GM23338 (cell line): ENCODE measurements around the gene CTTN. TPM values are rescaled to one million over a fixed set of nuclear protein-coding genes. Genes with fewer than 3 reads are reported as not detected.

Source experiments
- ATAC-seq: fragments of 200-7000 bp; cut with Tn5 transposase; 3 replicates; pipeline ENCODE4 v1.9.1; 2020
- DNase-seq: peaks from one replicate; pipeline ENCODE4 v3.0.0-alpha.2; 2015; ENCODE audit warnings: low spot score
- H2AFZ ChIP-seq: fragments of 200-600 bp; sonication (generic); 2 replicates; pipeline ENCODE4 v1.8.0; 2016; ENCODE audit warnings: antibody characterized with exemption, mild to moderate bottlenecking, moderate library complexity
- H3F3A ChIP-seq: fragments of 200-600 bp; sonication (generic); replicated peaks from 2 replicates; pipeline ENCODE4 v1.8.0; 2017; ENCODE audit warnings: antibody characterized with exemption, mixed run types, low read depth
- H3K27ac ChIP-seq: fragments of 200-600 bp; sonication (generic); 2 replicates; pipeline ENCODE4 v1.6.1; 2016; ENCODE audit warnings: low read depth
- H3K27me3 ChIP-seq: fragments of 200-600 bp; sonication (generic); 2 replicates; pipeline ENCODE4 v1.8.0; 2016; ENCODE audit warnings: mild to moderate bottlenecking, mixed run types, moderate library complexity; ENCODE audit not compliant: insufficient read depth
- H3K36me3 ChIP-seq: fragments of 200-600 bp; sonication (generic); 2 replicates; pipeline ENCODE4 v1.8.0; 2016; ENCODE audit warnings: mild to moderate bottlenecking; ENCODE audit not compliant: insufficient read depth
- H3K4me1 ChIP-seq: fragments of 200-600 bp; sonication (generic); 2 replicates; pipeline ENCODE4 v1.8.0; 2016; ENCODE audit warnings: mild to moderate bottlenecking, moderate library complexity; ENCODE audit not compliant: insufficient read depth
- H3K4me2 ChIP-seq: fragments of 200-600 bp; sonication (generic); 2 replicates; pipeline ENCODE4 v1.7.1; 2017; ENCODE audit warnings: mixed run types
- H3K4me3 ChIP-seq: fragments of 200-600 bp; sonication (generic); 2 replicates; pipeline ENCODE4 v1.6.1; 2016; ENCODE audit warnings: mixed run types
- H3K79me2 ChIP-seq: fragments of 200-600 bp; sonication (generic); replicated peaks from 2 replicates; pipeline ENCODE4 v1.8.0; 2017; ENCODE audit warnings: mild to moderate bottlenecking; ENCODE audit not compliant: insufficient read depth
- H3K9me2 ChIP-seq: fragments of 200-600 bp; sonication (generic); 2 replicates; pipeline ENCODE4 v1.8.0; 2017; ENCODE audit not compliant: insufficient read depth
- H4K20me1 ChIP-seq: fragments of 200-600 bp; sonication (generic); replicated peaks from 2 replicates; pipeline ENCODE4 v1.8.0; 2017; ENCODE audit warnings: mild to moderate bottlenecking; ENCODE audit not compliant: insufficient read depth
- H3K27ac Mint-ChIP-seq: 2 replicates; pipeline ENCODE4 v1.8.0; 2020; ENCODE audit warnings: inconsistent platforms, mild to moderate bottlenecking, moderate library complexity, mixed read lengths
- H3K27me3 Mint-ChIP-seq: 3 replicates; pipeline ENCODE4 v1.8.0; 2022; ENCODE audit warnings: low read depth, mild to moderate bottlenecking, moderate library complexity, mixed read lengths, inconsistent platforms; ENCODE audit not compliant: insufficient read depth, poor library complexity
- H3K36me3 Mint-ChIP-seq: 3 replicates; pipeline ENCODE4 v1.8.0; 2021; ENCODE audit warnings: low read depth, mild to moderate bottlenecking, inconsistent platforms, moderate library complexity, mixed read lengths
- H3K4me1 Mint-ChIP-seq: 3 replicates; pipeline ENCODE4 v1.8.0; 2020; ENCODE audit warnings: mild to moderate bottlenecking, inconsistent platforms, mixed read lengths
- H3K4me3 Mint-ChIP-seq: 3 replicates; pipeline ENCODE4 v1.8.0; 2021; ENCODE audit warnings: moderate library complexity, mild to moderate bottlenecking, inconsistent platforms, mixed read lengths
- H3K9me3 Mint-ChIP-seq: 3 replicates; pipeline ENCODE4 v1.8.0; 2020; ENCODE audit warnings: moderate library complexity, mild to moderate bottlenecking, inconsistent platforms, mixed read lengths
- CREB1 ChIP-seq: fragments of 250-450 bp; sonication (Bioruptor Pico); IDR thresholded peaks from 2 replicates; pipeline ENCODE4 v1.5.0; 2020; ENCODE audit warnings: low read depth, mild to moderate bottlenecking, moderate library complexity
- ETS1 ChIP-seq: IDR thresholded peaks from 2 replicates; pipeline ENCODE4 v1.6.1; 2016; ENCODE audit warnings: antibody characterized with exemption
- EZH2 ChIP-seq: fragments of 200-600 bp; sonication (generic); IDR thresholded peaks from one replicate; pipeline ENCODE4 v1.8.0; 2017; ENCODE audit warnings: antibody characterized with exemption, mild to moderate bottlenecking, low read depth; ENCODE audit not compliant: unreplicated experiment
- JUNB ChIP-seq: IDR thresholded peaks from one replicate; pipeline ENCODE4 v1.6.1; 2016; ENCODE audit warnings: antibody characterized with exemption; ENCODE audit not compliant: unreplicated experiment
- NANOG ChIP-seq: IDR thresholded peaks from 2 replicates; pipeline ENCODE4 v1.6.1; 2016; ENCODE audit warnings: antibody characterized with exemption, borderline replicate concordance
- ZNF114 ChIP-seq: fragments of 250-450 bp; sonication (Bioruptor Pico); IDR thresholded peaks from 2 replicates; pipeline ENCODE4 v1.5.0; 2020; ENCODE audit warnings: mild to moderate bottlenecking, moderate library complexity
- ZNF462 ChIP-seq: fragments of 250-450 bp; sonication (Bioruptor Pico); IDR thresholded peaks from 2 replicates; pipeline ENCODE4 v1.5.0; 2020; ENCODE audit warnings: mild to moderate bottlenecking, moderate library complexity
- polyA plus RNA-seq: library from polyadenylated mRNA; unstranded; fragments of >200 nt; fragmentation: Nextera tagmentation; extraction: Ambion mirVana; gene quantifications from 2 replicates; pipeline ENCODE4 v1.2.1, GENCODE V29; 2016
- total RNA-seq: library from RNA; depleted of rRNA; stranded (reverse); fragments of >200 nt; shearing (Covaris generic); gene quantifications from 2 replicates; pipeline ENCODE4 v1.2.3, GENCODE V29; 2014

The CTTN gene
- total and polyA plus RNA-seq, 2 experiments from 2014 or later = 163 to 343 TPM

- no peaks in the 10 kb centered on the region for H3K9me2 ChIP-seq
- H3K9me3 Mint-ChIP-seq = peaks cover 3% of the 10 kb centered on the region; the same call in 2 of the 3 replicates
- no peaks in the 10 kb centered on the region for H3K79me2 ChIP-seq
- H3K4me1 ChIP-seq = no peaks in the 10 kb centered on the region
- peaks cover 91% of the 10 kb centered on the region for H3K36me3 Mint-ChIP-seq
- H4K20me1 ChIP-seq = peaks cover 5% of the 10 kb centered on the region; the same call in 1 of the 2 replicates
- TF ChIP-seq ZNF114 (no peak), CREB1 (CRISPR knock-in tag) (no peak), ETS1 (no peak), ZNF462 (CRISPR knock-in tag) (no peak), JUNB (no peak), EZH2 (no peak), NANOG (no peak)
- no peak for ATAC-seq
- H3K27ac Mint-ChIP-seq = no peak overlapping the region
- no peak overlapping the region for H3K4me3 Mint-ChIP-seq
- no peaks in the 10 kb centered on the region for H3K27me3 ChIP-seq
- H2AFZ ChIP-seq = no peak overlapping the region
- H3K4me1 Mint-ChIP-seq = peaks cover 4% of the 10 kb centered on the region
- H3F3A ChIP-seq = no peaks in the 10 kb centered on the region
- H3K4me3 ChIP-seq = no peak overlapping the region
- peaks cover 6% of the 10 kb centered on the region for H3K27me3 Mint-ChIP-seq
- H3K36me3 ChIP-seq = peaks cover 22% of the 10 kb centered on the region; the same call in 1 of the 2 replicates
- H3K4me2 ChIP-seq = no peak overlapping the region
- H3K27ac ChIP-seq = no peak overlapping the region
- DNase-seq = no peak
Observed at GRCh38 chr11:70435765-70436500, 37.6 kb downstream of the CTTN start.
